Measurements from ENCODE around the gene TBC1D22A. TPM values are rescaled to one million over a fixed set of nuclear protein-coding genes. Genes with fewer than 3 reads are reported as not detected.

TBC1D22A gene
- total RNA-seq, 1 donor from 2014 or later = 18.9 TPM

DNA sequence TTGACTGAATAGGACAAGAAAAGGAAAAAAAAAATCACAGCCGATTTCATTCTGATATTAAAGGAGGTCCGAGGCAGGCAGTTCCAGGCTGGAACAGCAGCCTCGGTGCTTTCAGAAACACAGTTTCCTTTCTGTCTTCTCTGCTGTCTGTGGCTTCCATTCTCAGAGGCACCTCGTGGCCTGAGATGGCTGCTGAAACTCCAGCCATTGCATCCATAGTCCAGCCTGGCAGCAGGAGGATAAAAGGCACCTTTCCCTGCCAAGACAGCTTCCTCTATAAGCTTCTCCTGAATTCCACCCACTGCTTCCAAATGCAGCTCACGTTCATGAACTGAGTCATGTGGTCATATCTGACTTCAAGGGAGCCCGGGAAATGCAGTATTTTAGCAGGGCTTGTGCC, 390.5 kb downstream of the TBC1D22A start:
- Mint-ChIP-seq H3K4me3 (ENCODE audit: unreplicated experiment) (no peak overlapping the region), H3K27me3 (ENCODE audit: low read depth) (no peaks in the 10 kb centered on the region), H3K27ac (ENCODE audit: unreplicated experiment) (no peak overlapping the region), H3K4me1 (ENCODE audit: low read depth) (peaks cover 7% of the 10 kb centered on the region), H3K36me3 (ENCODE audit: low read depth) (no peaks in the 10 kb centered on the region), H3K9me3 (ENCODE audit: low read depth) (peaks cover 6% of the 10 kb centered on the region)
- TF ChIP-seq, protein P1, sequence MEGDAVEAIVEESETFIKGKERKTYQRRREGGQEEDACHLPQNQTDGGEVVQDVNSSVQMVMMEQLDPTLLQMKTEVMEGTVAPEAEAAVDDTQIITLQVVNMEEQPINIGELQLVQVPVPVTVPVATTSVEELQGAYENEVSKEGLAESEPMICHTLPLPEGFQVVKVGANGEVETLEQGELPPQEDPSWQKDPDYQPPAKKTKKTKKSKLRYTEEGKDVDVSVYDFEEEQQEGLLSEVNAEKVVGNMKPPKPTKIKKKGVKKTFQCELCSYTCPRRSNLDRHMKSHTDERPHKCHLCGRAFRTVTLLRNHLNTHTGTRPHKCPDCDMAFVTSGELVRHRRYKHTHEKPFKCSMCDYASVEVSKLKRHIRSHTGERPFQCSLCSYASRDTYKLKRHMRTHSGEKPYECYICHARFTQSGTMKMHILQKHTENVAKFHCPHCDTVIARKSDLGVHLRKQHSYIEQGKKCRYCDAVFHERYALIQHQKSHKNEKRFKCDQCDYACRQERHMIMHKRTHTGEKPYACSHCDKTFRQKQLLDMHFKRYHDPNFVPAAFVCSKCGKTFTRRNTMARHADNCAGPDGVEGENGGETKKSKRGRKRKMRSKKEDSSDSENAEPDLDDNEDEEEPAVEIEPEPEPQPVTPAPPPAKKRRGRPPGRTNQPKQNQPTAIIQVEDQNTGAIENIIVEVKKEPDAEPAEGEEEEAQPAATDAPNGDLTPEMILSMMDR (IDR thresholded peaks at IDR 0.05) = no peak
- no peak for DNase-seq (ENCODE audit: low spot score)

DNA sequence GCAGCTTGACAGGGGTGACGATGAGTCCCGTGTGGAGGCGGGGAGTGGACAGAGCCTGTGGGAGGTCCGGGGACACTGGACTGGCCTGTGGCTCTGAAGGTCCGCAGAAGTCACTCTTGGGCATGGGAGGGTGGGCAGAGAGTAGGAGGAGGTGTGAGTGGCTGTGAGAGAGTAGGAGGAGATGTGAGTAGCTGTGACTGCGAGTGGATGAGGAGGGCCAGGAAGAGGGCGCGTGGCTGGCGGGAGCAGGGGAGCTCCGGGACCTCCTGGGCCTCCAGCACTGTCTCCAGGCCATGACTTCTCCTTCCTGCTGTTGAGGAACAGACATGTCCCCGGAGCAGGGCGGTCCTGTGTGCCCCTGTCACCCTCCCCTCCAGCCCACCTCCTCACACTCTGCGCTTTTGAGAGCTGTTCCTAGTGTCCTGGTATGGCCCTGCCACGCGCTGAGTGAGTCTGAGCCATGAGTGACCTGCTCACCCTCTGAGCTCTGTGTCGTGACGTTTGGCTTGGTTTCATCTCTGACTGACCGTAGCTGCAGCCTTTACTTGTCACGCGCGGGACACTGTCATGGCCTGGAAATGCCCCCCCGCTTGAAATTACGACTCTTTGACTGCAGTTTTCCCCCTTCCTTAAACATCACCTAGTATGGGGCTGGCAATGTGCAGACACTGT, 391.5 kb downstream of the TBC1D22A start:
- no peak overlapping the region for H3K27ac Mint-ChIP-seq (ENCODE audit: unreplicated experiment)
- H3K27me3 Mint-ChIP-seq (ENCODE audit: low read depth) = no peaks in the 10 kb centered on the region
- no peaks in the 10 kb centered on the region for H3K36me3 Mint-ChIP-seq (ENCODE audit: low read depth)
- no peak for DNase-seq (ENCODE audit: low spot score)
- H3K4me3 Mint-ChIP-seq (ENCODE audit: unreplicated experiment) = no peak overlapping the region
- TF ChIP-seq, protein P1 (IDR thresholded peaks at IDR 0.05) = no peak
- peaks cover 6% of the 10 kb centered on the region for H3K9me3 Mint-ChIP-seq (ENCODE audit: low read depth)
- peaks cover 7% of the 10 kb centered on the region for H3K4me1 Mint-ChIP-seq (ENCODE audit: low read depth)

DNA sequence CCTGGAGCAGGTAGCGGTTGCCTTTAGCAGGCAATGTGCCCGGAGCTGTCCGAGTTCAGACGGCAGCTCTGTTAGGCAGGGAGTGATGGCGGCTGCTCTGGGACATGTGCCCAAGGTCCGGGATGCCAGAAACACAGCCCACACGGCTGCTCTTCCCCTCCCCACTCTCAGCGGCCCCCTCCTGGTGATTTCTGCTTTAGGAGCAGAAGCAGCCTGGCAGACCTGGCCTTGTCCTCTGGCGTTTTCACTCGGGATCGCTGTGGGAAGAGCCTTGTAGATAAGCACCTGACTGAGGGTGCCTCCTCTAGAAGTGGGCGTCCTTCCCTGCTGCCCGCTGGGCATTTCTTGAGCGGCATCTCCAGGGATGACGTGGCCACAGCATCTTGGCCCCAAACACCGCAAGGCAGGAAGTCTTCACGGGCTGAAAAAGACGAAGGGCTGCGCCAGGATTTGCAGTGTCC, 392.2 kb downstream of the TBC1D22A start:
- no peaks in the 10 kb centered on the region for H3K36me3 Mint-ChIP-seq (ENCODE audit: low read depth)
- H3K4me1 Mint-ChIP-seq (ENCODE audit: low read depth) = peaks cover 7% of the 10 kb centered on the region
- peaks cover 6% of the 10 kb centered on the region for H3K9me3 Mint-ChIP-seq (ENCODE audit: low read depth)
- no peak for DNase-seq (ENCODE audit: low spot score)
- TF ChIP-seq, protein P1 (IDR thresholded peaks at IDR 0.05) = no peak
- H3K27me3 Mint-ChIP-seq (ENCODE audit: low read depth) = no peaks in the 10 kb centered on the region
- no peak overlapping the region for H3K4me3 Mint-ChIP-seq (ENCODE audit: unreplicated experiment)
- no peak overlapping the region for H3K27ac Mint-ChIP-seq (ENCODE audit: unreplicated experiment)

DNA sequence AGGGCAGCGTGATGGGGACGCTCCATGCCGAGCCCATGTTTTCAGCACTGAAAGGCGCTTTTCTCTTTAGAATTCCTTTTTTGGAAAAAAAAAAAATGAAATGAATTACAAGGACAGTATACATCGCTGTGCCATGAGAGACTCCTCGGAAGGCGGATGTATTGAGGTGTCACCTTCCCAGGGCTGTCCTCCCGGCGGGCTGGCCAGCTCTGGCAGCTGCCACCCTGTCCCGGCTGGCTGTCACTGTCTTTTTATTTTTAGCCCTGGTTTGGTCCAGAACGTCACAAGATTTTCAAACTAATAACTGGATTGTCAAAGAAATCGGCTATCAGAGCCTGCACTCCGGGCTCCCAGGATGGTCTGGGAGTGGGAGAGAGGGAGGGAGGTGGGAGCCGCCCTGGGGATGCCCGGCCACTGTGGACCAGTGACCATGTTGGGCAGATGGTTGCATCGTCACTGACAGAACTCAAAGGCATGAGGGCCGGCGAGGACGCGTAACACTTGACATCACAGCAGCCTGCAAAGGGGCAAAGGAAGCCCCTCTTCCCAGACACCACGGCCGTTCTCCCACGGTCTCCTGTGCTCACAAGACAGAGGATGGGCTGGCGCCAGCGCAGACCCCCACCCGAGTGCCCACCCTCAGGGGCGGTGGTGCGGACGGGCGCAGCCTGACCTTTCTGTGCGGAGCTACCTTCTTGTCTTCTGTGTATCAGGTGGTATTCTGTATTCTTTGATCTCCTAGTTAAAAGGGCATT, 392.9 kb downstream of the TBC1D22A start:
- DNase-seq (ENCODE audit: low spot score) = no peak
- Mint-ChIP-seq H3K4me1 (ENCODE audit: low read depth) (peaks cover 7% of the 10 kb centered on the region), H3K27me3 (ENCODE audit: low read depth) (no peaks in the 10 kb centered on the region), H3K36me3 (ENCODE audit: low read depth) (no peaks in the 10 kb centered on the region), H3K27ac (ENCODE audit: unreplicated experiment) (no peak overlapping the region), H3K4me3 (ENCODE audit: unreplicated experiment) (no peak overlapping the region), H3K9me3 (ENCODE audit: low read depth) (peaks cover 6% of the 10 kb centered on the region)
- TF ChIP-seq, protein P1 (IDR thresholded peaks at IDR 0.05) = no peak

DNA sequence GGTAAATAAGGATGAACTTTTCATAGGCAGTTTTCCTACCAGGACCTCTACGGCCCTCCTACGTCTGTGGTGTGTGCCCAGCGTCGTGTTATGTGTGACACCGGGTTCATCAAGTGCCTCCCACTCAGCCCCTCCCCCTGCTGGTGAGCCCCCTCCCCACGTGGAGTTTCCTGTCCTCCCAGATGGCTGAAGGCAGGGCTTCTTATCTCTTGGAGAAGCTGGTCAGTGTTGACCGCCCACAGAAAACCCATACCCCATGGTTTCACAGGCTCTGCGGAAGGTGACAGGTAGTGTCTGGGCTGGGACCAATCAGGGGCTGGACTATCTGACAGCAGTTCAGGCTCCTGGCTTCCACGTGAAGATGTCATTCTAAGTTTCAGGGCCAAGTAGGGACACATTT, 393.5 kb downstream of the TBC1D22A start:
- TF ChIP-seq, protein P1 (IDR thresholded peaks at IDR 0.05) = no peak
- peaks cover 7% of the 10 kb centered on the region for H3K4me1 Mint-ChIP-seq (ENCODE audit: low read depth)
- H3K36me3 Mint-ChIP-seq (ENCODE audit: low read depth) = no peaks in the 10 kb centered on the region
- no peak for DNase-seq (ENCODE audit: low spot score)
- no peak overlapping the region for H3K27ac Mint-ChIP-seq (ENCODE audit: unreplicated experiment)
- peaks cover 6% of the 10 kb centered on the region for H3K9me3 Mint-ChIP-seq (ENCODE audit: low read depth)
- H3K4me3 Mint-ChIP-seq (ENCODE audit: unreplicated experiment) = no peak overlapping the region
- H3K27me3 Mint-ChIP-seq (ENCODE audit: low read depth) = no peaks in the 10 kb centered on the region
